Measurements from ENCODE around the gene LMLN.
"Not testable (repeated sequence)": the region's sequence is repeated elsewhere in the genome, so short reads cannot be mapped to it uniquely, and the experiment has no call there.

The LMLN gene

GRCh38 chr3:197959891-197960693 lies at the start of gene LMLN:
Gene LMLN, plus strand, starts transcription at chr3:197960217. Its CDS starts 29 bp downstream, at chr3:197960246.
- peak; percentile 95 for FAIRE-seq

GRCh38 chr3:197912741-197913476 lies 47.1 kb upstream of the LMLN start:
- no peak for FAIRE-seq

GRCh38 chr3:197913641-197914380 lies 46.2 kb upstream of the LMLN start:
- FAIRE-seq: no peak

- not testable (repeated sequence) for FAIRE-seq
Observed at GRCh38 chr3:197921429-197922275, 38.4 kb upstream of the LMLN start.

GRCh38 chr3:197926418-197926817 lies 33.6 kb upstream of the LMLN start:
- FAIRE-seq: no peak

- not testable (repeated sequence) for FAIRE-seq
Observed at GRCh38 chr3:197927578-197927977, 32.4 kb upstream of the LMLN start.

- no peak for FAIRE-seq
Observed at GRCh38 chr3:197936819-197937384, 23.1 kb upstream of the LMLN start.

GRCh38 chr3:197940745-197941384 lies 19.2 kb upstream of the LMLN start:
- no peak for FAIRE-seq

GRCh38 chr3:197942956-197943556 lies 17.0 kb upstream of the LMLN start:
- FAIRE-seq: peak; percentile 89

- FAIRE-seq: no peak
Observed at GRCh38 chr3:197949191-197949777, 10.7 kb upstream of the LMLN start.

GRCh38 chr3:197949778-197950676 lies 10.0 kb upstream of the LMLN start, which contains the start of gene RPL35A:
Gene RPL35A, plus strand, starts transcription at chr3:197950190. Its CDS starts 778 bp downstream, at chr3:197950968.
- FAIRE-seq: peak; percentile 97

GRCh38 chr3:197950677-197951061 lies 9.3 kb upstream of the LMLN start:
- no peak for FAIRE-seq

- no peak for FAIRE-seq
Observed at GRCh38 chr3:197951392-197951990, 8.5 kb upstream of the LMLN start.

- FAIRE-seq: no peak
Observed at GRCh38 chr3:197952440-197952839, 7.6 kb upstream of the LMLN start.

GRCh38 chr3:197953325-197953724 lies 6.7 kb upstream of the LMLN start:
- no peak for FAIRE-seq

- FAIRE-seq: no peak
Observed at GRCh38 chr3:197953881-197954280, 6.1 kb upstream of the LMLN start.

GRCh38 chr3:197955892-197956477 lies 4.0 kb upstream of the LMLN start:
- FAIRE-seq: no peak

GRCh38 chr3:197956626-197956988 lies 3.4 kb upstream of the LMLN start:
- no peak for FAIRE-seq

- no peak for FAIRE-seq
Observed at GRCh38 chr3:197957790-197958133, 2.3 kb upstream of the LMLN start.

All from G401.6 (cell line).